Endothelial cell of umbilical vein (primary cell): ENCODE results near the gene FANK1. TPM values are rescaled to one million over a fixed set of nuclear protein-coding genes. Genes with fewer than 3 reads are reported as not detected.

Experiments
- BruUV-seq: library from RNA; stranded (reverse); fragments of 400-500 nt; replicated peaks from 2 replicates; lab custom pipeline; 2021; lab: Mats Ljungman, UMichigan
- CTCF ChIA-PET: fragments of 300-600, 350-600 bp; sonication (Branson Sonifier 250); formaldehyde crosslinking; loops from one replicate; lab custom pipeline; 2021; ENCODE audit warnings: antibody characterized with exemption, inconsistent platforms; lab: Charles Lee
- POLR2A ChIA-PET: fragments of 300-600, 350-600 bp; sonication (Branson Sonifier 250); formaldehyde crosslinking; loops from one replicate; lab custom pipeline; 2021; ENCODE audit warnings: antibody characterized with exemption, inconsistent platforms; lab: Charles Lee
- DNase-seq: peaks from one replicate; pipeline ENCODE4 v3.0.0-alpha.2; 2011; ENCODE audit warnings: low read depth, low spot score
- FAIRE-seq: peaks from 2 replicates; lab custom pipeline; 2011; peaks lifted over from hg19 to GRCh38; lab: Jason Lieb, UNC
- H2AFZ ChIP-seq: 2 replicates; pipeline ENCODE4 v1.6.0; 2012; ENCODE audit warnings: low read depth, low read length, control low read depth, inconsistent platforms
- H3K27ac ChIP-seq: 2 replicates; pipeline ENCODE4 v1.5.1; 2011; ENCODE audit warnings: low read depth, mild to moderate bottlenecking, control low read depth, low read length, moderate library complexity; ENCODE audit not compliant: insufficient read depth
- H3K27me3 ChIP-seq, 2 experiments: 2 replicates each; pipeline versions ENCODE4 v1.6.0 to v1.6.1; 2011; ENCODE audit warnings: low read length in 2 of 2, mixed read lengths in 1 of 2; ENCODE audit not compliant: control insufficient read depth in 2 of 2, insufficient read depth in 2 of 2
- H3K36me3 ChIP-seq, 2 experiments: 2 replicates in 1 of 2; 3 replicates in 1 of 2; pipeline ENCODE4 v1.5.1; 2011; ENCODE audit warnings: low read length in 2 of 2, mild to moderate bottlenecking in 1 of 2, moderate library complexity in 1 of 2; ENCODE audit not compliant: control insufficient read depth in 2 of 2, insufficient read depth in 2 of 2; ENCODE audit errors: extremely low read depth in 1 of 2
- H3K4me1 ChIP-seq: 3 replicates; pipeline ENCODE4 v1.5.1; 2011; ENCODE audit warnings: mild to moderate bottlenecking, low read length; ENCODE audit not compliant: control insufficient read depth, insufficient read depth; ENCODE audit errors: extremely low read depth
- H3K4me2 ChIP-seq: 2 replicates; pipeline ENCODE4 v1.6.1; 2011; ENCODE audit warnings: low read length, control low read depth, mixed read lengths; ENCODE audit not compliant: insufficient read depth
- H3K4me3 ChIP-seq, 3 experiments: fragments of 200-600 bp in 1 of 3; sonication (generic), shearing (Covaris generic) in 1 of 3; replicated peaks in 1 of 3; 2 replicates each; pipeline ENCODE4 v1.5.1; 2011 to 2016; ENCODE audit warnings: control low read depth in 3 of 3, low read length in 3 of 3, mild to moderate bottlenecking in 2 of 3, inconsistent platforms in 1 of 3, low read depth in 1 of 3, moderate library complexity in 1 of 3; ENCODE audit not compliant: insufficient read depth in 1 of 3
- H3K79me2 ChIP-seq: 2 replicates; pipeline ENCODE4 v1.6.0; 2012; ENCODE audit warnings: low read length, inconsistent platforms; ENCODE audit not compliant: control insufficient read depth, insufficient read depth
- H3K9ac ChIP-seq: replicated peaks from 2 replicates; pipeline ENCODE3; 2011; ENCODE audit warnings: low read length, control low read depth; ENCODE audit not compliant: insufficient read depth; ENCODE audit errors: extremely low read depth
- H3K9me1 ChIP-seq: replicated peaks from 3 replicates; pipeline ENCODE4 v1.6.0; 2011; ENCODE audit warnings: mild to moderate bottlenecking, low read length; ENCODE audit not compliant: control insufficient read depth, insufficient read depth; ENCODE audit errors: extremely low read depth
- H3K9me3 ChIP-seq: replicated peaks from 2 replicates; pipeline ENCODE4 v1.5.1; 2012; ENCODE audit warnings: low read length, inconsistent platforms; ENCODE audit not compliant: control insufficient read depth, insufficient read depth
- H4K20me1 ChIP-seq: replicated peaks from 2 replicates; pipeline ENCODE3; 2011; ENCODE audit warnings: mild to moderate bottlenecking, low read length; ENCODE audit not compliant: control insufficient read depth, insufficient read depth; ENCODE audit errors: extremely low read depth
- EZH2 ChIP-seq: IDR thresholded peaks from 2 replicates; pipeline ENCODE4 v1.6.1; 2012; ENCODE audit warnings: borderline replicate concordance, low read depth, mild to moderate bottlenecking, moderate library complexity, low read length, inconsistent platforms; ENCODE audit not compliant: severe bottlenecking
- FOS ChIP-seq: IDR thresholded peaks from 2 replicates; pipeline ENCODE4 v1.6.1; 2011; ENCODE audit warnings: mild to moderate bottlenecking, low read length, moderate library complexity, borderline replicate concordance; ENCODE audit not compliant: insufficient read depth
- GATA2 ChIP-seq: IDR thresholded peaks from 2 replicates; pipeline ENCODE4 v1.7.0; 2011; ENCODE audit warnings: low read depth, mild to moderate bottlenecking, moderate library complexity, mixed read lengths, low read length; ENCODE audit not compliant: insufficient read length, insufficient read depth
- JUN ChIP-seq: IDR thresholded peaks from 2 replicates; pipeline ENCODE4 v1.6.1; 2011; ENCODE audit warnings: borderline replicate concordance, low read depth; ENCODE audit not compliant: insufficient read length, insufficient read depth
- MYC ChIP-seq: IDR thresholded peaks from one replicate; pipeline ENCODE4 v1.6.1; 2011; ENCODE audit warnings: mild to moderate bottlenecking, low read depth, low read length
- POLR2A ChIP-seq: IDR thresholded peaks from 2 replicates; pipeline ENCODE4 v1.6.1; 2012; ENCODE audit warnings: low read depth, mild to moderate bottlenecking, control low read depth, low read length
- POLR2AphosphoS5 ChIP-seq: IDR thresholded peaks from 2 replicates; pipeline ENCODE4 v1.6.1; 2012; ENCODE audit warnings: low read depth, mild to moderate bottlenecking, control low read depth, low read length, moderate library complexity; ENCODE audit not compliant: insufficient read depth
- dilution Hi-C: fragments of 300-500 bp; cut with MboI; formaldehyde crosslinking; loops from one replicate; pipeline ENCODE4 v1.15.0; 2019; ENCODE audit warnings: low sequenced_read_pairs; ENCODE audit not compliant: extremely low pct_ligation_motif_present
- intact Hi-C: fragments of 100-400 bp; cut with micrococcal nuclease; formaldehyde crosslinking; loops from one replicate; pipeline ENCODE4 v1.10.0; 2022
- polyA plus RNA-seq, 4 experiments: library from polyadenylated mRNA; depleted of rRNA in 3 of 4; stranded (reverse) in 3 of 4; unstranded in 1 of 4; fragments of >200 nt; gene quantifications; 2 replicates each; pipeline versions ENCODE4 v1.2.1 to v1.2.3, GENCODE V29; 2011 to 2012; ENCODE audit warnings: missing spikeins in 1 of 4
- total RNA-seq: library from RNA; stranded (reverse); gene quantifications from 2 replicates; pipeline ENCODE4 v1.2.3, GENCODE V29; 2021
- TF ChIP-seq, protein P1 (sequence below): IDR thresholded peaks from 2 replicates; pipeline ENCODE4 v1.6.1; 2011; ENCODE audit not compliant: insufficient read depth, insufficient read length
- TF ChIP-seq, protein P2 (sequence below), 2 donors: IDR thresholded peaks; 1 replicate in 1 of 2; 2 replicates in 1 of 2; pipeline ENCODE4 v1.5.1; 2011; ENCODE audit warnings: low read length in 2 of 2, mild to moderate bottlenecking in 2 of 2, moderate library complexity in 2 of 2, control low read depth in 1 of 2, inconsistent platforms in 1 of 2, low read depth in 1 of 2; ENCODE audit not compliant: insufficient read depth in 1 of 2; ENCODE audit errors: extremely low read depth in 1 of 2

Gene FANK1
- total and polyA plus RNA-seq, 2 donors (not counting 3 experiments of a cell fraction or from before 2014, with no cell fraction given): 1.6 to 1.9 TPM

DNA sequence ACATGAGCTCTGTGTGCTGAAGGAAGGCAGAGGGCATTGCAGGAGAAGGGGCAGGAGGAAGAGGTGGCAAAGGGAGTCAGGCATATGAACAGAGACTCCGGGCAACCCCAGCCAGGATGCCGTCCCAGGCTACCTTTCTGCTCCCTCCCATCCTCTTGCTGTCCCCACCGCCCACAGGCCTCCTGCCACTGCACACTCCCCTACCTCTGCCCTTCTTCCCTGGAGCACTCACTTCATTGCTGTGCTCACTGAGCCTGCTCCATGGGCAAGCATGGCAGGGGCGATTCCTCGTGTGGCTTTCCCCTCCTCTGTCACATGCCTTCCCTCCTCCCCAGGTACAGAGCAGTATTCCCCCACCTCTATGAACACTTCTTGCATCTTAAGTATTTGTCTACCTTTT is 93.4 kb downstream of the FANK1 start:
- H3K4me3 ChIP-seq: no peak overlapping the region
- no peak for TF ChIP-seq JUN
- TF ChIP-seq POLR2AphosphoS5: no peak
- POLR2A ChIA-PET: no interaction called here
- no peak overlapping the region for H3K9ac ChIP-seq
- H3K4me2 ChIP-seq: no peak overlapping the region
- no peaks in the 10 kb centered on the region for H3K79me2 ChIP-seq
- intact Hi-C loops (no loop called here), dilution Hi-C loops (no loop called here)
- no peaks in the 10 kb centered on the region for H3K9me3 ChIP-seq
- no peak for FAIRE-seq
- CTCF ChIA-PET: no interaction called here
- no peaks in the 10 kb centered on the region for H3K27me3 ChIP-seq
- H3K4me1 ChIP-seq: no peaks in the 10 kb centered on the region
- no peaks in the 10 kb centered on the region for H4K20me1 ChIP-seq
- no peak overlapping the region for H2AFZ ChIP-seq
- H3K9me1 ChIP-seq: no peaks in the 10 kb centered on the region
- H3K27ac ChIP-seq: no peak overlapping the region
- DNase-seq: no peak
- BruUV-seq: no TSS peak
- H3K36me3 ChIP-seq: no peaks in the 10 kb centered on the region

GRCh38 chr10:125990974-125991373 is 94.6 kb downstream of the FANK1 start:
- ChIA-PET CTCF (no interaction called here), POLR2A (no interaction called here)
- DNase-seq (no peak), FAIRE-seq (no peak)
- TF ChIP-seq JUN (no peak), FOS (no peak), POLR2A (no peak), POLR2AphosphoS5 (no peak), MYC (no peak), EZH2 (no peak), GATA2 (no peak)
- TF ChIP-seq, protein P1, sequence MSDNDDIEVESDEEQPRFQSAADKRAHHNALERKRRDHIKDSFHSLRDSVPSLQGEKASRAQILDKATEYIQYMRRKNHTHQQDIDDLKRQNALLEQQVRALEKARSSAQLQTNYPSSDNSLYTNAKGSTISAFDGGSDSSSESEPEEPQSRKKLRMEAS: no peak
- TF ChIP-seq, protein P2, sequence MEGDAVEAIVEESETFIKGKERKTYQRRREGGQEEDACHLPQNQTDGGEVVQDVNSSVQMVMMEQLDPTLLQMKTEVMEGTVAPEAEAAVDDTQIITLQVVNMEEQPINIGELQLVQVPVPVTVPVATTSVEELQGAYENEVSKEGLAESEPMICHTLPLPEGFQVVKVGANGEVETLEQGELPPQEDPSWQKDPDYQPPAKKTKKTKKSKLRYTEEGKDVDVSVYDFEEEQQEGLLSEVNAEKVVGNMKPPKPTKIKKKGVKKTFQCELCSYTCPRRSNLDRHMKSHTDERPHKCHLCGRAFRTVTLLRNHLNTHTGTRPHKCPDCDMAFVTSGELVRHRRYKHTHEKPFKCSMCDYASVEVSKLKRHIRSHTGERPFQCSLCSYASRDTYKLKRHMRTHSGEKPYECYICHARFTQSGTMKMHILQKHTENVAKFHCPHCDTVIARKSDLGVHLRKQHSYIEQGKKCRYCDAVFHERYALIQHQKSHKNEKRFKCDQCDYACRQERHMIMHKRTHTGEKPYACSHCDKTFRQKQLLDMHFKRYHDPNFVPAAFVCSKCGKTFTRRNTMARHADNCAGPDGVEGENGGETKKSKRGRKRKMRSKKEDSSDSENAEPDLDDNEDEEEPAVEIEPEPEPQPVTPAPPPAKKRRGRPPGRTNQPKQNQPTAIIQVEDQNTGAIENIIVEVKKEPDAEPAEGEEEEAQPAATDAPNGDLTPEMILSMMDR (IDR thresholded peaks at IDR 0.05; ENCODE audit: extremely low read depth in 1 of 2, insufficient read depth in 1 of 2, low read depth in 1 of 2, low read length in 2 of 2): no peak
- Histone ChIP-seq H3K4me2 (no peak overlapping the region), H3K4me1 (no peaks in the 10 kb centered on the region), H3K9ac (no peak overlapping the region), H2AFZ (no peak overlapping the region), H3K4me3 (no peak overlapping the region), H3K27me3 (no peaks in the 10 kb centered on the region), H4K20me1 (no peaks in the 10 kb centered on the region), H3K9me1 (no peaks in the 10 kb centered on the region), H3K27ac (no peak overlapping the region), H3K36me3 (no peaks in the 10 kb centered on the region), H3K79me2 (no peaks in the 10 kb centered on the region), H3K9me3 (no peaks in the 10 kb centered on the region)
- BruUV-seq: no TSS peak
- dilution Hi-C loops: no loop called here
- intact Hi-C loops: no loop called here
